Right lobe of liver (tissue), 6 donors: ENCODE results near the gene IGF2R. TPM values are rescaled to one million over a fixed set of nuclear protein-coding genes. Genes with fewer than 3 reads are reported as not detected.

Experiments
- ATAC-seq, 4 donors: fragments of 200-7000 bp; cut with Tn5 transposase; one replicate each; pipeline ENCODE4 v1.9.1; 2020; ENCODE audit warnings: mild to moderate bottlenecking in 4 of 4, moderate library complexity in 4 of 4
- DNase-seq, 3 donors: peaks; one replicate each; pipeline ENCODE4 v3.0.0-alpha.2; 2020
- H3K27ac ChIP-seq, 3 donors: fragments of 200-600 bp; one replicate each; pipeline ENCODE4 v1.8.0; 2022
- H3K27me3 ChIP-seq, 2 donors: fragments of 200-600 bp; one replicate each; pipeline ENCODE4 v1.8.0; 2022
- H3K36me3 ChIP-seq, 4 donors: fragments of 200-600 bp; sonication (generic) in 1 of 4; one replicate each; pipeline versions ENCODE4 v1.5.1 to v1.8.0; 2017 to 2022; ENCODE audit warnings: control low read depth in 1 of 4
- H3K4me1 ChIP-seq, 4 donors: fragments of 200-600 bp; sonication (generic) in 1 of 4; one replicate each; pipeline versions ENCODE4 v1.5.1 to v1.8.0; 2017 to 2022; ENCODE audit warnings: control low read depth in 1 of 4
- H3K4me3 ChIP-seq, 3 donors: fragments of 200-600 bp; one replicate each; pipeline ENCODE4 v1.8.0; 2022
- H3K9me3 ChIP-seq, 4 donors: fragments of 200-600 bp; sonication (generic) in 1 of 4; one replicate each; pipeline versions ENCODE4 v1.5.1 to v1.8.0; 2017 to 2022; ENCODE audit warnings: control low read depth in 1 of 4
- CTCF ChIP-seq, 4 donors: fragments of 200-600 bp in 3 of 4; fragments of 450-650 bp in 1 of 4; IDR thresholded peaks; one replicate each; pipeline versions ENCODE4 v1.5.1 to v1.8.0; 2016 to 2022; ENCODE audit warnings: antibody characterized with exemption in 4 of 4, mild to moderate bottlenecking in 2 of 4
- POLR2A ChIP-seq: fragments of 450-650 bp; IDR thresholded peaks from one replicate; pipeline ENCODE4 v1.6.1; 2017; ENCODE audit warnings: antibody characterized with exemption, mild to moderate bottlenecking
- WGBS: methylation state at CpG from one replicate; pipeline ENCODE4 v1.1.6; 2018; ENCODE audit warnings: low coverage, low lambda C conversion rate; ENCODE audit not compliant: insufficient coverage; ENCODE audit errors: missing lambda C conversion rate; 5-methylcytosine and 5-hydroxymethylcytosine counted together
- intact Hi-C, 2 donors: fragments of 100-400 bp; cut with DNase I; formaldehyde crosslinking; loops; one replicate each; pipeline versions ENCODE4 v1.11.2 to v1.14.1; 2022
- total RNA-seq, 6 experiments: library from RNA; depleted of rRNA in 2 of 6; stranded (reverse); fragments of >200 nt in 2 of 6; fragmentation: NEBNext Ultra II Directional in 3 of 6; extraction: Animal tissue kit (Norgen Biotek cat#: 25700) in 3 of 6; gene quantifications; one replicate each; pipeline versions ENCODE4 v1.1.0 to v1.2.4, GENCODE V29; 2016 to 2023
- donor health status: DM: no; HTN: yes; CAD: no.
- donor health status: DM: no; HTN: no; CAD: no.
- donor health status: DM: no; HTN: no; CAD: no.
- donor health status: DM: no; HTN: yes; CAD: no.
- donor health status: DM: no; HTN: yes; CAD: no.

The IGF2R gene
- total RNA-seq, 6 experiments from 2014 or later, result 50.3 to 81.0 (median 67.1) TPM

- no peak for TF ChIP-seq POLR2A
- no peak for TF ChIP-seq CTCF (IDR thresholded peaks at IDR 0.05)
These were observed 185.6 kb downstream of the IGF2R start for GRCh38 chr6:160154471-160154870.

GRCh38 chr6:160156842-160157241 is 188.0 kb downstream of the IGF2R start:
- no peaks in the 10 kb centered on the region for H3K9me3 ChIP-seq
- no peak for ATAC-seq
- DNase-seq, result no peak
- intact Hi-C loops, result no loop called here
- no peak overlapping the region for H3K4me3 ChIP-seq
- H3K27ac ChIP-seq, result no peak overlapping the region
- WGBS, result 92% methylated on average over 1 of the region's 1 CpG
- peaks cover 0 to 30% (median 6%) of the 10 kb centered on the region in 4 donors for H3K4me1 ChIP-seq
- H3K27me3 ChIP-seq, result no peaks in the 10 kb centered on the region
- H3K36me3 ChIP-seq, result peaks cover 0 to 79% (median 29%) of the 10 kb centered on the region in 4 donors
- no peak for TF ChIP-seq POLR2A
- no peak for TF ChIP-seq CTCF (IDR thresholded peaks at IDR 0.05)

More at GRCh38 chr6:160154471-160154870, 185.6 kb downstream of the IGF2R start:
- no peaks in the 10 kb centered on the region for H3K9me3 ChIP-seq
- H3K4me1 ChIP-seq, result peaks cover 0 to 7% (median under 1%) of the 10 kb centered on the region in 4 donors
- 95% methylated on average over 2 of the region's 3 CpGs for WGBS
- H3K27me3 ChIP-seq, result no peaks in the 10 kb centered on the region
- no peak overlapping the region for H3K27ac ChIP-seq
- peak in 1 of 4 donors; percentile 13 for ATAC-seq
- DNase-seq, result no peak
- H3K36me3 ChIP-seq, result peaks cover 0 to 99% (median 39%) of the 10 kb centered on the region in 4 donors
- intact Hi-C loops, result no loop called here
- no peak overlapping the region for H3K4me3 ChIP-seq

- no peak overlapping the region for H3K4me3 ChIP-seq
- no peak for DNase-seq
- peak overlapping the region in 2 of 3 donors; percentile 11 to 95 for H3K27ac ChIP-seq
- no peak for TF ChIP-seq POLR2A
- peak; percentile 15 to 50 (median 30) for TF ChIP-seq CTCF (IDR thresholded peaks at IDR 0.05)
- peak; percentile 18 to 54 (median 50) for ATAC-seq
- peaks cover 0 to 51% (median 6%) of the 10 kb centered on the region in 4 donors for H3K4me1 ChIP-seq
- peaks cover 0 to 43% (median 21%) of the 10 kb centered on the region in 4 donors for H3K36me3 ChIP-seq
- intact Hi-C loops, result no loop called here
- no peaks in the 10 kb centered on the region for H3K27me3 ChIP-seq
- H3K9me3 ChIP-seq, result no peaks in the 10 kb centered on the region
- 34% methylated on average over 3 of the region's 6 CpGs for WGBS
These were observed 191.6 kb downstream of the IGF2R start for GRCh38 chr6:160160450-160160849.

Other genes starting within 250 kb of the IGF2R start
- gene WTAP, start 241.6 kb upstream of the IGF2R start, total RNA-seq, result 10 to 100 TPM; 21.1 to 64.3 (median 37.6) TPM
- 100 to 1,000 TPM in 1 of 6 experiments, 10 to 100 TPM in 5; 11.2 to 120 (median 52.2) TPM for gene ACAT2, start 207.0 kb upstream of the IGF2R start, total RNA-seq
- 10 to 100 TPM; 50.4 to 97.1 (median 77.8) TPM for gene TCP1, start 179.5 kb upstream of the IGF2R start, total RNA-seq
- 10 to 100 TPM; 26.6 to 78.5 (median 43.1) TPM for gene MRPL18, start 178.6 kb upstream of the IGF2R start, total RNA-seq
- under 1 TPM in 1 of 6 experiments, not detected in 5; 0.15 TPM for gene PNLDC1, start 168.8 kb upstream of the IGF2R start, total RNA-seq
- not detected for gene MAS1, start 78.1 kb upstream of the IGF2R start, total RNA-seq
- gene SLC22A1, start 152.7 kb downstream of the IGF2R start, total RNA-seq, result 1,000 to 10,000 TPM in 3 of 6 experiments, 100 to 1,000 TPM in 3; 190 to 1,656 (median 769) TPM